K562 (cell line): ENCODE measurements around the gene GPRIN1. TPM values are rescaled to one million over a fixed set of nuclear protein-coding genes. Genes with fewer than 3 reads are reported as not detected.
A peak's percentile ranks its signal among the peaks of the same experiment; 100 is the strongest.

Source experiments
- ATAC-seq: fragments of 200-7000 bp; cut with Tn5 transposase; 3 replicates; pipeline ENCODE4 v1.9.1; 2020; ENCODE audit warnings: moderate library complexity
- BruUV-seq: library from RNA; stranded (reverse); fragments of 400-500 nt; replicated peaks from 2 replicates; lab custom pipeline; 2021; lab: Mats Ljungman, UMichigan
- CTCF ChIA-PET: fragments of 300-600 bp; formaldehyde crosslinking; extraction: SDS; loops from one replicate; lab custom pipeline; 2021; ENCODE audit warnings: low intra/inter-chr PET ratio; lab: Yijun Ruan, JAX
- POLR2A ChIA-PET: fragments of 300-600, 350-650 bp; sonication (Branson Sonifier 250); formaldehyde crosslinking; extraction: SDS; loops from one replicate; lab custom pipeline; 2021; ENCODE audit warnings: antibody characterized with exemption, inconsistent platforms; lab: Yijun Ruan, JAX
- DNase-seq, 4 experiments: peaks; one replicate each; pipeline versions ENCODE4 v3.0.0 to v3.0.0-alpha.2; 2011 to 2018; ENCODE audit warnings: low spot score in 3 of 4, mixed read lengths in 3 of 4; ENCODE audit errors: extremely low read depth in 1 of 4
- FAIRE-seq: peaks from 2 replicates; lab custom pipeline; 2011; peaks lifted over from hg19 to GRCh38; lab: Jason Lieb, UNC
- H2AFZ ChIP-seq: 2 replicates; pipeline ENCODE4 v1.6.0; 2011; ENCODE audit warnings: low read depth, low read length, control low read depth, inconsistent platforms
- H3K27ac ChIP-seq: fragments of 200-600 bp; 3 replicates; pipeline ENCODE4 v1.8.0; 2011; ENCODE audit warnings: low read depth, mild to moderate bottlenecking, control low read depth, inconsistent platforms, low read length, moderate library complexity, mixed read lengths; ENCODE audit errors: extremely low read depth
- H3K27me3 ChIP-seq, 2 experiments: fragments of 300-600 bp in 1 of 2; 2 replicates in 1 of 2; 3 replicates in 1 of 2; pipeline versions ENCODE4 v1.6.0 to v1.8.0; 2011; ENCODE audit warnings: inconsistent platforms in 2 of 2, low read length in 2 of 2, mild to moderate bottlenecking in 1 of 2, mixed read lengths in 1 of 2, moderate library complexity in 1 of 2; ENCODE audit not compliant: control insufficient read depth in 2 of 2, insufficient read depth in 2 of 2
- H3K36me3 ChIP-seq: fragments of 300-600 bp; 3 replicates; pipeline ENCODE4 v1.8.0; 2011; ENCODE audit warnings: mild to moderate bottlenecking, low read length, inconsistent platforms; ENCODE audit not compliant: control insufficient read depth, insufficient read depth
- H3K4me1 ChIP-seq, 2 experiments: fragments of 200-600 bp in 1 of 2; replicated peaks in 1 of 2; 2 replicates in 1 of 2; 3 replicates in 1 of 2; pipeline versions ENCODE4 v1.5.1 to v1.8.0; 2011; ENCODE audit warnings: inconsistent platforms in 2 of 2, low read length in 2 of 2, mild to moderate bottlenecking in 1 of 2, mixed read lengths in 1 of 2, moderate library complexity in 1 of 2; ENCODE audit not compliant: control insufficient read depth in 2 of 2, insufficient read depth in 2 of 2
- H3K4me2 ChIP-seq: 2 replicates; pipeline ENCODE4 v1.6.1; 2011; ENCODE audit warnings: low read length, control low read depth, inconsistent platforms, mixed read lengths; ENCODE audit not compliant: insufficient read depth
- H3K4me3 ChIP-seq: fragments of 200-600 bp; sonication (generic), shearing (Covaris generic); 2 replicates; pipeline ENCODE4 v1.5.1; 2016; ENCODE audit warnings: control low read depth, inconsistent platforms
- H3K79me2 ChIP-seq: fragments of 200-600 bp; 3 replicates; pipeline ENCODE4 v1.8.0; 2011; ENCODE audit warnings: low read length, inconsistent platforms; ENCODE audit not compliant: control insufficient read depth, insufficient read depth
- H3K9ac ChIP-seq, 2 experiments: 2 replicates each; pipeline versions ENCODE4 v1.6.0 to v1.6.1; 2011; ENCODE audit warnings: low read depth in 2 of 2, low read length in 2 of 2, control low read depth in 1 of 2, inconsistent platforms in 1 of 2, mild to moderate bottlenecking in 1 of 2, mixed read lengths in 1 of 2; ENCODE audit not compliant: insufficient read depth in 1 of 2
- H3K9me1 ChIP-seq: one replicate; pipeline ENCODE4 v1.6.0; 2011; ENCODE audit warnings: inconsistent platforms, mild to moderate bottlenecking, low read length, moderate library complexity; ENCODE audit not compliant: control insufficient read depth, insufficient read depth
- H3K9me3 ChIP-seq: replicated peaks from 2 replicates; pipeline ENCODE4 v1.5.1; 2011; ENCODE audit warnings: low read depth, low read length, inconsistent platforms; ENCODE audit not compliant: control insufficient read depth, insufficient read depth
- H4K20me1 ChIP-seq: replicated peaks from 2 replicates; pipeline ENCODE4 v1.6.1; 2011; ENCODE audit warnings: low read length, inconsistent platforms, mixed read lengths; ENCODE audit not compliant: control insufficient read depth, insufficient read depth
- GMEB1 ChIP-seq: fragments of 250-450 bp; sonication (Bioruptor Pico); IDR thresholded peaks from 2 replicates; pipeline ENCODE4 v1.4.0; 2020; ENCODE audit warnings: mild to moderate bottlenecking
- HDAC1 ChIP-seq, 2 experiments: fragments of 450-650 bp; IDR thresholded peaks; 2 replicates each; pipeline ENCODE4 v1.6.1; 2016 to 2017; ENCODE audit warnings: inconsistent platforms in 1 of 2, mild to moderate bottlenecking in 1 of 2, moderate library complexity in 1 of 2
- LCOR ChIP-seq: sonication (generic); formaldehyde crosslinking; IDR thresholded peaks from 2 replicates; pipeline ENCODE4 v1.8.0; 2022; ENCODE audit warnings: mild to moderate bottlenecking, missing genetic modification reagents
- MTA2 ChIP-seq: fragments of 450-650 bp; IDR thresholded peaks from 2 replicates; pipeline ENCODE4 v1.6.1; 2016; ENCODE audit warnings: low read depth
- NCOR1 ChIP-seq: fragments of 450-650 bp; IDR thresholded peaks from 2 replicates; pipeline ENCODE4 v1.6.1; 2016; ENCODE audit warnings: mild to moderate bottlenecking, moderate library complexity
- NFIC ChIP-seq: fragments of 450-650 bp; IDR thresholded peaks from 2 replicates; pipeline ENCODE4 v1.6.1; 2017; ENCODE audit warnings: mild to moderate bottlenecking, inconsistent platforms
- NONO ChIP-seq, 2 experiments: fragments of 200-400 bp in 1 of 2; fragments of 450-650 bp in 1 of 2; formaldehyde crosslinking in 1 of 2; IDR thresholded peaks; 2 replicates each; pipeline ENCODE4 v1.6.1; 2017; ENCODE audit warnings: low read depth in 2 of 2, mild to moderate bottlenecking in 2 of 2, moderate library complexity in 2 of 2, low read length in 1 of 2
- NR2C2 ChIP-seq, 2 experiments: fragments of 200-800 bp in 1 of 2; sonication (Bioruptor generic) in 1 of 2; sonication (generic) in 1 of 2; formaldehyde crosslinking in 1 of 2; IDR thresholded peaks; 2 replicates each; pipeline versions ENCODE4 v1.6.1 to v1.8.0; 2016 to 2022; ENCODE audit warnings: mild to moderate bottlenecking in 1 of 2, missing compliant biosample characterization in 1 of 2, missing genetic modification characterization in 1 of 2, missing genetic modification reagents in 1 of 2
- RUNX1 ChIP-seq: sonication (generic); IDR thresholded peaks from 2 replicates; pipeline ENCODE4 v1.6.1; 2016; ENCODE audit warnings: antibody characterized with exemption, low read depth
- SMC3 ChIP-seq: conservative IDR thresholded peaks from 2 replicates; pipeline ENCODE4 v1.6.1; 2011; ENCODE audit warnings: low read depth, low read length, improper control_type of control experiment; ENCODE audit not compliant: insufficient read depth
- YBX1 ChIP-seq: fragments of 450-650 bp; IDR thresholded peaks from 2 replicates; pipeline ENCODE4 v1.7.1; 2016; ENCODE audit warnings: mild to moderate bottlenecking
- ZBTB7A ChIP-seq: IDR thresholded peaks from 2 replicates; pipeline ENCODE4 v1.6.1; 2011; ENCODE audit warnings: low read depth, mild to moderate bottlenecking, low read length, moderate library complexity, borderline replicate concordance; ENCODE audit not compliant: control insufficient read depth
- ZNF184 ChIP-seq: sonication (generic); formaldehyde crosslinking; IDR thresholded peaks from 2 replicates; pipeline ENCODE4 v1.5.0; 2020; ENCODE audit warnings: missing genetic modification reagents
- ZNF512 ChIP-seq: IDR thresholded peaks from 2 replicates; pipeline ENCODE4 v1.6.1; 2016; ENCODE audit warnings: missing genetic modification characterization, missing compliant biosample characterization
- WGBS: fragments of 100-300 bp; shearing (Covaris generic); methylation state at CpG from one replicate; pipeline ENCODE4 v1.1.6; 2016; ENCODE audit warnings: low coverage, mixed read lengths; ENCODE audit not compliant: insufficient coverage; ENCODE audit errors: missing lambda C conversion rate; 5-methylcytosine and 5-hydroxymethylcytosine counted together
- in situ Hi-C: fragments of 300-500 bp; cut with MboI; formaldehyde crosslinking; loops from 4 replicates; pipeline ENCODE4 v1.15.0; 2018; ENCODE audit warnings: inconsistent platforms, mixed read lengths
- intact Hi-C: fragments of 100-400 bp; cut with micrococcal nuclease; formaldehyde crosslinking; loops from 2 replicates; pipeline ENCODE4 v1.14.2; 2022
- polyA plus RNA-seq, 8 experiments: library from polyadenylated mRNA; depleted of rRNA in 4 of 8; stranded (reverse) in 5 of 8; unstranded in 3 of 8; fragments of >200 nt; fragmentation: Nextera tagmentation in 2 of 8; fragmentation: Illumina TruSeq in 1 of 8; extraction: Ambion mirVana in 2 of 8; extraction: Trizol in 1 of 8; gene quantifications; 2 replicates each; pipeline versions ENCODE4 v1.2.1 to v1.2.3, GENCODE V29; 2011 to 2014; ENCODE audit warnings: inconsistent platforms in 1 of 8, missing spikeins in 1 of 8
- total RNA-seq, 7 experiments: library from RNA; depleted of rRNA in 6 of 7; stranded (reverse); fragments of >200 nt in 6 of 7; fragmentation: Illumina TruSeq in 2 of 7; extraction: Trizol in 2 of 7; gene quantifications; 2 replicates each; pipeline versions ENCODE4 v1.2.1 to v1.2.3, GENCODE V29; 2011 to 2021; ENCODE audit warnings: low replicate concordance in 1 of 7

The GPRIN1 gene
- total and polyA plus RNA-seq, 9 of the 15 experiments (the other 6 are each of a cell fraction or from before 2014, with no cell fraction given): 0.15 to 11.6 (median 4.4) TPM

DNA sequence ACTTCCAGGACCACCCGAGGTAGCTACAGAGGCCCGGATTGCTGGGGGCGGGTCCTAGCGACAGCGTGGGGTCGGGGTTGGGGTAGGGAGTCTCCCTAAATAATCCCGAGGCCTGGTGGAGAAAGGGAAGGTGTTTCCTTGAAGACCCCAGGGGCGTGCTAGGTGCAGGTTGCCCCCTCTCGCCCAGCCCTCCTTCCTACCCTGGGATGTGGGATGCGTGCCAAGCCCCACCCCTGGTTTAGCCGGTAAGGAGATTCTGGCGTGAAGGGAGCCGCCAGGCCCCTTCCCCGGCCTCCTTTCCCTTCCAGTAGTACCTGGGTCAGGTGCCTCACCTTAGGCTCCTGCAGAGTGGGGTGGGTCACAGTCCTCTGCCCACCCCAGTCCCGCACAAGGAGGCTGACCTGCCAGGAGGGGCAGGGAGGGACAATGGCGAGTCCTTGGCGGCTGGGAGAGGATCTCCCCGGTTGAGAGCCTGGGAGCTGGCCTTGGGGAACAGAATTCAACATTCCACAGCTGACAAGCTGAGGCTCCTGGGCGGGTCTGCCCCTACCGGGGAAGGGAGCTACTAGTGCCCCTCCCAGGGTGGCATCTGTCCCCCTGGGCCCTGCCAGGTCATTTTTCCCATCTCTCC, 38.0 kb upstream of the GPRIN1 start:
- ATAC-seq (peak; percentile 9), DNase-seq (peak; percentile 61 to 68 (median 66)), FAIRE-seq (no peak)
- Histone ChIP-seq H3K27ac (peak overlapping the region; percentile 78), H3K27me3 (no peaks in the 10 kb centered on the region), H4K20me1 (peaks cover 19% of the 10 kb centered on the region), H3K9me1 (peaks cover 15% of the 10 kb centered on the region), H3K4me2 (peak overlapping the region; percentile 86), H3K4me3 (peak overlapping the region; percentile 73), H3K4me1 (peaks cover 48 to 87% of the 10 kb centered on the region in 2 experiments), H3K9ac (peak overlapping the region; percentile 85 to 92), H3K36me3 (peaks cover 14% of the 10 kb centered on the region; the same call in 2 of the 3 replicates), H3K9me3 (no peaks in the 10 kb centered on the region), H2AFZ (peak overlapping the region; percentile 81), H3K79me2 (peaks cover 45% of the 10 kb centered on the region)
- ChIA-PET POLR2A (interaction anchor here (0.6 to 2.1 kb wide), 4 partner anchors 9 to 798 kb away, joined by 3 to 10 read pairs (median 4); no protein-coding TSS in a partner anchor), CTCF (interaction anchor here (0.6 kb wide), 1 partner anchor 657 kb away, joined by 3 read pairs; no protein-coding TSS in a partner anchor)
- TF ChIP-seq GMEB1 (CRISPR knock-in tag) (no peak), HDAC1 (IDR thresholded peaks at IDR 0.05) (0 out of 4 replicates have a peak, but pooled peaks of 1 of the 2 experiments have one; percentile 2), MTA2 (no peak), ZNF512 (no peak), NR2C2 (CRISPR knock-in tag; IDR thresholded peaks at IDR 0.05) (no peak), NR2C2 (tag; IDR thresholded peaks at IDR 0.05) (0 out of 2 replicates have a peak, but pooled peaks have one; percentile 13), SMC3 (no peak), NCOR1 (no peak), LCOR (CRISPR knock-in tag) (0 out of 2 replicates have a peak, but pooled peaks have one; percentile 16), RUNX1 (no peak), YBX1 (no peak), ZBTB7A (0 out of 2 replicates have a peak, but pooled peaks have one; percentile 20), ZNF184 (no peak), NFIC (peak; percentile 89), NONO (IDR thresholded peaks at IDR 0.05; ENCODE audit: low read depth in 2 of 2, low read length in 1 of 2) (0 out of 4 replicates have a peak, but pooled peaks of 1 of the 2 experiments have one; percentile 38)
- intact Hi-C loops (loop anchor here (10.0 kb wide), 1 partner anchor 73 kb away; no protein-coding TSS in a partner anchor), in situ Hi-C loops (no loop called here)
- BruUV-seq: TSS peak; percentile 43
- 2% methylated on average over 12 of the region's 20 CpGs for WGBS
